ENCODE results near the gene CASZ1.

CASZ1 gene

GRCh38 chr1:10796029-10796944, at the start of gene CASZ1:
Gene CASZ1, minus strand, starts transcription at chr1:10796646. Its CDS starts 102,757 bp downstream, at chr1:10693889.
- peak in 48 of 51 donors; percentile 9 to 82 (median 56) for DNase-seq

GRCh38 chr1:10843697-10844096, 47.3 kb upstream of the CASZ1 start:
- no peak for DNase-seq

GRCh38 chr1:10841118-10841517, 44.7 kb upstream of the CASZ1 start:
- DNase-seq: no peak

GRCh38 chr1:10839188-10839770, 42.8 kb upstream of the CASZ1 start:
- DNase-seq: no peak

GRCh38 chr1:10838541-10838940, 42.1 kb upstream of the CASZ1 start:
- no peak for DNase-seq

- DNase-seq: no peak
Measured at GRCh38 chr1:10836726-10837125, 40.3 kb upstream of the CASZ1 start.

GRCh38 chr1:10835822-10836421, 39.5 kb upstream of the CASZ1 start:
- peak in 1 of 51 donors; percentile 6 for DNase-seq

GRCh38 chr1:10835421-10835820, 39.0 kb upstream of the CASZ1 start:
- DNase-seq: no peak

GRCh38 chr1:10834770-10835412, 38.4 kb upstream of the CASZ1 start:
- DNase-seq: no peak

GRCh38 chr1:10833630-10834557, 37.4 kb upstream of the CASZ1 start:
- no peak for DNase-seq

- no peak for DNase-seq
Measured at GRCh38 chr1:10832703-10833102, 36.3 kb upstream of the CASZ1 start.

- no peak for DNase-seq
Measured at GRCh38 chr1:10830961-10831668, 34.7 kb upstream of the CASZ1 start.

GRCh38 chr1:10829965-10830515, 33.6 kb upstream of the CASZ1 start:
- DNase-seq: no peak

GRCh38 chr1:10829067-10829818, 32.8 kb upstream of the CASZ1 start:
- no peak for DNase-seq

- DNase-seq: no peak
Measured at GRCh38 chr1:10827377-10828333, 31.2 kb upstream of the CASZ1 start.

GRCh38 chr1:10825592-10825991, 29.1 kb upstream of the CASZ1 start:
- no peak for DNase-seq

GRCh38 chr1:10824821-10825540, 28.5 kb upstream of the CASZ1 start:
- no peak for DNase-seq
